SH-SY5Y (cell line): ENCODE measurements around the gene NCK2.

Experiments used
- GATA2 ChIP-seq: IDR thresholded peaks from 2 replicates; pipeline ENCODE4 v1.6.1; 2011; ENCODE audit warnings: mild to moderate bottlenecking, low read depth, low read length
- GATA3 ChIP-seq: IDR thresholded peaks from 2 replicates; pipeline ENCODE4 v1.6.1; 2011; ENCODE audit warnings: low read depth, mild to moderate bottlenecking, low read length, moderate library complexity

- TF ChIP-seq GATA2, result no peak
- TF ChIP-seq GATA3, result no peak
These were observed 179.6 kb downstream of the NCK2 start for GRCh38 chr2:105924271-105924670.
